Chondrocyte (in vitro differentiated cells): ENCODE measurements around the gene ZNF800. TPM values are rescaled to one million over a fixed set of nuclear protein-coding genes. Genes with fewer than 3 reads are reported as not detected.

ENCODE experiments used
- DNase-seq: peaks from one replicate; pipeline ENCODE4 v3.0.0; 2021; ENCODE audit warnings: mixed read lengths, low spot score
- H3K27ac Mint-ChIP-seq: one replicate; pipeline ENCODE4 v1.8.0; 2021; ENCODE audit warnings: mild to moderate bottlenecking, moderate library complexity, mixed read lengths; ENCODE audit not compliant: unreplicated experiment
- H3K27me3 Mint-ChIP-seq: 2 replicates; pipeline ENCODE4 v1.8.0; 2021; ENCODE audit warnings: low read depth, mixed read lengths
- H3K36me3 Mint-ChIP-seq: 2 replicates; pipeline ENCODE4 v1.8.0; 2021; ENCODE audit warnings: low read depth, mixed read lengths
- H3K4me1 Mint-ChIP-seq: 2 replicates; pipeline ENCODE4 v1.8.0; 2021; ENCODE audit warnings: low read depth, mild to moderate bottlenecking, mixed read lengths
- H3K4me3 Mint-ChIP-seq: one replicate; pipeline ENCODE4 v1.8.0; 2021; ENCODE audit warnings: mild to moderate bottlenecking, moderate library complexity, mixed read lengths; ENCODE audit not compliant: unreplicated experiment
- H3K9me3 Mint-ChIP-seq: 2 replicates; pipeline ENCODE4 v1.8.0; 2021; ENCODE audit warnings: low read depth, mixed read lengths
- total RNA-seq: library from RNA; stranded (reverse); gene quantifications from 3 replicates; pipeline ENCODE4 v1.2.1, GENCODE V29; 2021
- TF ChIP-seq, protein P1 (sequence below): fragments of 200-600 bp; sonication (generic); IDR thresholded peaks from 2 replicates; pipeline ENCODE4 v1.5.0; 2021; ENCODE audit warnings: antibody characterized with exemption, mild to moderate bottlenecking, moderate library complexity

ZNF800 gene
- total RNA-seq, 1 donor from 2014 or later: 30.5 TPM

DNA sequence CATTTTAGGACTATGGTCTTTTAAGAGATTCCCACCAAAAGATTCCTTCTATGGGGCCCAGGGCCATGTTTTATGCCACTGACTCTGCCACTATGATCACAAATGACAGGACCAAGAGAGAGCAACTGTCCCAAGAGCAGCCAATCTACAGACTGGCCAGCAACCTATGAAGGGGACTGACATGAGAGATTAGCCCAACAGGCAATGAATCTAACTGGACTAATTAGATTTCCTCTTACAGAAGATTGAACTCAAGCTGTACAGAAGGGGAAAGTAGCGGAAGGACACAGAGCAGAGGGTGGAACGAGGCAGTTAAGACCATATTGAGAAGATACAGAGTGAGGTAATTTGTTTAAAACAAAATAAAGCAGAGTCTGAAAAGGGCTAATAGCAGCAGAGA is 25.8 kb downstream of the ZNF800 start:
- TF ChIP-seq, protein P1, sequence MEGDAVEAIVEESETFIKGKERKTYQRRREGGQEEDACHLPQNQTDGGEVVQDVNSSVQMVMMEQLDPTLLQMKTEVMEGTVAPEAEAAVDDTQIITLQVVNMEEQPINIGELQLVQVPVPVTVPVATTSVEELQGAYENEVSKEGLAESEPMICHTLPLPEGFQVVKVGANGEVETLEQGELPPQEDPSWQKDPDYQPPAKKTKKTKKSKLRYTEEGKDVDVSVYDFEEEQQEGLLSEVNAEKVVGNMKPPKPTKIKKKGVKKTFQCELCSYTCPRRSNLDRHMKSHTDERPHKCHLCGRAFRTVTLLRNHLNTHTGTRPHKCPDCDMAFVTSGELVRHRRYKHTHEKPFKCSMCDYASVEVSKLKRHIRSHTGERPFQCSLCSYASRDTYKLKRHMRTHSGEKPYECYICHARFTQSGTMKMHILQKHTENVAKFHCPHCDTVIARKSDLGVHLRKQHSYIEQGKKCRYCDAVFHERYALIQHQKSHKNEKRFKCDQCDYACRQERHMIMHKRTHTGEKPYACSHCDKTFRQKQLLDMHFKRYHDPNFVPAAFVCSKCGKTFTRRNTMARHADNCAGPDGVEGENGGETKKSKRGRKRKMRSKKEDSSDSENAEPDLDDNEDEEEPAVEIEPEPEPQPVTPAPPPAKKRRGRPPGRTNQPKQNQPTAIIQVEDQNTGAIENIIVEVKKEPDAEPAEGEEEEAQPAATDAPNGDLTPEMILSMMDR: no peak
- H3K27me3 Mint-ChIP-seq: no peaks in the 10 kb centered on the region
- no peak overlapping the region for H3K4me3 Mint-ChIP-seq
- H3K27ac Mint-ChIP-seq: no peak overlapping the region
- H3K9me3 Mint-ChIP-seq: no peaks in the 10 kb centered on the region
- H3K4me1 Mint-ChIP-seq: no peaks in the 10 kb centered on the region
- no peak for DNase-seq
- H3K36me3 Mint-ChIP-seq: peaks cover 9% of the 10 kb centered on the region

- Mint-ChIP-seq H3K9me3 (no peaks in the 10 kb centered on the region), H3K4me1 (no peaks in the 10 kb centered on the region), H3K27ac (no peak overlapping the region), H3K36me3 (peaks cover 10% of the 10 kb centered on the region), H3K4me3 (no peak overlapping the region), H3K27me3 (no peaks in the 10 kb centered on the region)
- no peak for DNase-seq
- TF ChIP-seq, protein P1: no peak
Measured at GRCh38 chr7:127365957-127366315, 26.6 kb downstream of the ZNF800 start.

DNA sequence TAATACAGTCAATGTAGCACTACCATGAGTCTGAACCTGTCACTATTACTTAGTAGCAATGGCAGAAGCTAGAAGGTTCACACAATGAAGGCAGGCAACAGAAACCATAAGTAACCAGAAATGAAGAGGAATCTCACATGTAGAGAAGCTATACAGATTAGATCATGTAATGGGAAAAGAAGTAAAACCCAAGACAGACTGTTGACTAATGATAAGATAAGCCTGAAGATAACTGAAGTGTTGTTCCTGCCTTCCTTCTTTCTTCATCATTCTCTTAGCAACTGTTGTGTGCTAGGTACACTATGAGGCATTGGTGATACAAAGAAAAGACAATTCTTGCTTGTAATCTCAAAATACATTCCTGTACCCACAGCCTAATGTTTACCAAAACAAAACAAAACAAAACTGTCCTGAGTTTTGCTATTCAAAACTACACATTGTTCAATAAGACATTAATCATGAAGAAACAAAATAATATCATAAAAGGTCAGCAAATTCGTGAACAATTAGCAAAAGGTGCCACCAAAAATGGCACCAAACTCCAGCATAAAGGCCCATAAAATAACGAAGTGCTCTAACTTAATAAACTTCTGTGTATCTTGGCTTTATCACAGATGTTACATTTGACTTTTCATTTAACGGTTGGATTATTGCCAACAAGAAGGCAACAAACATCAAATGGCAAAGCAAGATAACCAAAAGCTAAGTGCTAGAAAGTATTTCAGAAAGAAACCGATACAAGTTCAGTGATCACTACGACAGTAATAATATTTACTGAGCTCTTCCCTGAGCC is 27.1 kb downstream of the ZNF800 start:
- Mint-ChIP-seq H3K27ac (no peak overlapping the region), H3K4me3 (no peak overlapping the region), H3K9me3 (no peaks in the 10 kb centered on the region), H3K36me3 (peaks cover 12% of the 10 kb centered on the region), H3K27me3 (no peaks in the 10 kb centered on the region), H3K4me1 (no peaks in the 10 kb centered on the region)
- TF ChIP-seq, protein P1: no peak
- DNase-seq: no peak

DNA sequence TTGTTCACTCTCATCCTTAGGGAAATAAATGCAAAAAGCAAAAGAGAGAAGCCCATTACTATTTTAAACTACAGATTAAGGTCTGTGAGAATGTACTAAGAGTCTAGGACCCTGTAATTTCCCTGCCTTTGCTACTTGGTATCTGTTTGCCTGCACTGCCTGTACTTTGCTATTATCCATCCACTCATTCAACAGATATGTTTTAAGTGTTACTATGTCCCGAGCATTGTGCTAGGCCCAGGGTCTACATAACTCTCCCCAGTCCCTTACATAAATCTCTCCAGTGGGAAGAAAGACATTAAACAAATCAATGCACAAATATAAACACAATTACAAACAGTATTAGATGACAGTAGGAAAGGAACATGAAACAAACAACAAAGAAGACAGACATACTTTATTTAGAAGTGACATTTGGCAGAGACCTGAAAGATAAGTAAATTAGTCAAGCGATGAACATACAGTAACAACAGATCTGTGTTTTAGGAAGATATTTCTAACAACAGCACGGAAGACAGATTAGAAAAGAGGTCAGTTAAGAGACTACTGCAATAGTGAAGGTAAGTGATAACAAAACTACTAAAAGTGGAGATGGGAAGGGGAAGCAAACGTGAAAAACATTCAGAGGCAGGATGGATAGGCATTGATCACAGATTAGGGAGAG is 30.0 kb downstream of the ZNF800 start:
- Mint-ChIP-seq H3K4me3 (no peak overlapping the region), H3K36me3 (peaks cover 8% of the 10 kb centered on the region), H3K27me3 (no peaks in the 10 kb centered on the region), H3K27ac (no peak overlapping the region), H3K9me3 (no peaks in the 10 kb centered on the region), H3K4me1 (no peaks in the 10 kb centered on the region)
- TF ChIP-seq, protein P1: no peak
- no peak for DNase-seq

DNA sequence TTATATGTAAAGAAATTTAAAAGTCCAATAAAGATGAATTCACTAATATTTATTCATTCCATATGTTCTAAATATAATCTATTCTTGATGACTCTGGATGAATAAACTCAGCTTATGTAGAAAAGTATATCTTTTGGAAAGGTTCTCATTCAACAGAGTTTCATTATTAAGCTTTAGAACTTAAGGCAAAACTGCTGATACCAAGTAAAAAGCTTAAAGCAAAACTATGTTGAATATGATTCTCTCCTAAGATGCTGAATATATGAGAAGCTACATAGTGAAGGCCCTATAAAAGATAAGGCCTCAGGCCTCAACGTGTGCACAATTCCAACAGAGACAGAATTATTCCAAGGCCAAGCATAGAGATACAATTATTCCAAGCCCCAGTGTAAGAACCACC is 30.8 kb downstream of the ZNF800 start:
- no peak for DNase-seq
- Mint-ChIP-seq H3K36me3 (peaks cover 8% of the 10 kb centered on the region), H3K27ac (no peak overlapping the region), H3K4me3 (no peak overlapping the region), H3K4me1 (no peaks in the 10 kb centered on the region), H3K9me3 (no peaks in the 10 kb centered on the region), H3K27me3 (no peaks in the 10 kb centered on the region)
- TF ChIP-seq, protein P1: no peak
